PC-9 (cell line): ENCODE results near the gene CHRNA9.

Experiments used
- EZH2 ChIP-seq: fragments of 200-600 bp; sonication (generic); IDR thresholded peaks from 2 replicates; pipeline ENCODE4 v1.8.0; 2017; ENCODE audit warnings: antibody characterized with exemption, low read depth
- TF ChIP-seq, protein P1 (sequence below): fragments of 200-600 bp; sonication (generic); conservative IDR thresholded peaks from 2 replicates; pipeline ENCODE4 v1.6.1; 2017; ENCODE audit warnings: mixed run types, antibody characterized with exemption, mild to moderate bottlenecking, moderate library complexity

DNA sequence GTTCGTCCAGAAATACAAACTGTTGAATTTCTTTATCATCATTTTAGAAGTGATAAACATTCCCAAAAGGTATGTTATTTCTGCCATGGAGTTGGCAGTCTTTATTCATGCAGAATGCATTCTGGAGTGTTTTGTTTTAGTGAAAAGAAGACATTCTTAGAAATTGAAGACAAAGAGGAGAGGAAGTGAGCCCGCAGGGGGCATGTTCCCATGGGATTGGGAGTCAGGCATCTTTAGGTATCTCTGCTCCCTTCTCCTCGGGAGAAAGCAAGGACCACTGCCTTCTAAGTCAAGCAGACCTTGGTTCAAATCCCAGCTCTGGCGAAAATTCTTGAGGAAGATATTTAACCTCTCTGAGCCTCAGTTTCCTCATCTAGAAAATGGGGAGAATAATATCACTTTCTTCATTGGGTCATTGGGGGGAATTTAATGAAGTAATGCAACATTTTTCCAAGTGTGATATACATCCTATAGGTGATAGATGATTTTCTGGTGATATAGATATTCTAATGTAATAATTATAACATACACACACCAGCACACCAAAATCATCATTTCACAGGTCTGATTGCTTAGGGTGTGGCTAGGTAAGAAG lies 26.5 kb upstream of the CHRNA9 start:
- TF ChIP-seq, protein P1, sequence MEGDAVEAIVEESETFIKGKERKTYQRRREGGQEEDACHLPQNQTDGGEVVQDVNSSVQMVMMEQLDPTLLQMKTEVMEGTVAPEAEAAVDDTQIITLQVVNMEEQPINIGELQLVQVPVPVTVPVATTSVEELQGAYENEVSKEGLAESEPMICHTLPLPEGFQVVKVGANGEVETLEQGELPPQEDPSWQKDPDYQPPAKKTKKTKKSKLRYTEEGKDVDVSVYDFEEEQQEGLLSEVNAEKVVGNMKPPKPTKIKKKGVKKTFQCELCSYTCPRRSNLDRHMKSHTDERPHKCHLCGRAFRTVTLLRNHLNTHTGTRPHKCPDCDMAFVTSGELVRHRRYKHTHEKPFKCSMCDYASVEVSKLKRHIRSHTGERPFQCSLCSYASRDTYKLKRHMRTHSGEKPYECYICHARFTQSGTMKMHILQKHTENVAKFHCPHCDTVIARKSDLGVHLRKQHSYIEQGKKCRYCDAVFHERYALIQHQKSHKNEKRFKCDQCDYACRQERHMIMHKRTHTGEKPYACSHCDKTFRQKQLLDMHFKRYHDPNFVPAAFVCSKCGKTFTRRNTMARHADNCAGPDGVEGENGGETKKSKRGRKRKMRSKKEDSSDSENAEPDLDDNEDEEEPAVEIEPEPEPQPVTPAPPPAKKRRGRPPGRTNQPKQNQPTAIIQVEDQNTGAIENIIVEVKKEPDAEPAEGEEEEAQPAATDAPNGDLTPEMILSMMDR, result no peak
- no peak for TF ChIP-seq EZH2
